ENCODE results near the gene NCBP3. TPM values are rescaled to one million over a fixed set of nuclear protein-coding genes. Genes with fewer than 3 reads are reported as not detected.

Gene NCBP3
- total and polyA plus RNA-seq, 4 donors: 4.6 to 17.1 (median 8.3) TPM

DNA sequence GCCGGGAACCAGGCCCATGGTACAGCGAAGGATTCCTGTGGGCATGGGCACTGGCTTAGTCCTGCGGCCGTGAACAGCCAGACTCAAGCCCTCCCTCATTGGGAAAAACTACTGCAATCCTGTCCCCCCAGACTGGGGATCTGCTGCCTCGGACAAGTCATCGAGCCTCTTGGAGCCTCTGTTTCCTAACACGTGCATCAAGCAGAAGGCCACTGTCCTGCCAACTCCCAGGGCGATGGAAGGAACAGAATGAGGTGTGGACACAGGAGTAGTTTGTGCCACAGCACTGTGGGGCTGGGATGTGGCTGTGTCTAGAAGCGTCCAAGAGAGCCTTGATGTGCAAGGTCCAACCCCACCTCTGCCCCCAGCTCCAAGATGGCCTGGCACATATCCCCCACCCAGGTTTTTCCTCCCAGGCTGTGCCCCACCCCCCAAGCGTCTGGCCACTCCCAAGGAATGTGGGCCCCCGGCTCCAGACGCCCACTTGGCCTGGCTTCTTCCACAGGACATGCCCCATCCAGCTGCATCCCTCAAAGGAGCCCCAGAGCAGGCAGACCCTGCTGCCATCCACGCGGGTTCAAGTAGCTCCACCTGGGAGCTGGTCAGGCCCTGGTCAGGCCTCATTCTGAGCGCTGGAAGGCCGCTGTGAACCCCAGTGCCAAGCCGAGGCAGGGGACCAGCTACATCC is 43.4 kb upstream of the NCBP3 start:
- Histone ChIP-seq H3K36me3 (ENCODE audit: control insufficient read depth in 4 of 4, insufficient read depth in 3 of 4, low read depth in 1 of 4, low read length in 3 of 4) (no peaks in the 10 kb centered on the region), H3K9ac (ENCODE audit: low read depth in 1 of 2, low read length in 2 of 2) (no peak overlapping the region), H3K27me3 (ENCODE audit: control insufficient read depth in 4 of 4, insufficient read depth in 4 of 4, low read length in 3 of 4) (peaks cover 0 to 2% (median 0%) of the 10 kb centered on the region in 4 donors), H3K4me1 (ENCODE audit: control insufficient read depth in 4 of 4, insufficient read depth in 4 of 4, low read length in 3 of 4) (peaks cover 0 to 32% (median 14%) of the 10 kb centered on the region in 4 donors), H3K4me3 (ENCODE audit: low read depth in 1 of 3, low read length in 3 of 3) (no peak overlapping the region), H3K9me3 (ENCODE audit: control insufficient read depth in 4 of 4, low read length in 3 of 4) (no peaks in the 10 kb centered on the region), H3K27ac (ENCODE audit: low read depth in 1 of 2, low read length in 2 of 2) (no peak overlapping the region)
- 87% methylated on average over 17 of the region's 17 CpGs for WGBS
- TF ChIP-seq NR2F2 (IDR thresholded peaks at IDR 0.05): no peak
- TF ChIP-seq SP1 (IDR thresholded peaks at IDR 0.05): no peak
- TF ChIP-seq GABPA (IDR thresholded peaks at IDR 0.05 in 1 of 2, conservative IDR thresholded peaks at IDR 0.05 in 1 of 2): no peak
- TF ChIP-seq FOXA2 (IDR thresholded peaks at IDR 0.05): no peak
- TF ChIP-seq FOXA1 (IDR thresholded peaks at IDR 0.05): no peak
- TF ChIP-seq RAD21 (IDR thresholded peaks at IDR 0.05): no peak
- TF ChIP-seq JUND (IDR thresholded peaks at IDR 0.05): no peak
- TF ChIP-seq RXRA (IDR thresholded peaks at IDR 0.05): no peak
- DNase-seq (ENCODE audit: low spot score): no peak

DNA sequence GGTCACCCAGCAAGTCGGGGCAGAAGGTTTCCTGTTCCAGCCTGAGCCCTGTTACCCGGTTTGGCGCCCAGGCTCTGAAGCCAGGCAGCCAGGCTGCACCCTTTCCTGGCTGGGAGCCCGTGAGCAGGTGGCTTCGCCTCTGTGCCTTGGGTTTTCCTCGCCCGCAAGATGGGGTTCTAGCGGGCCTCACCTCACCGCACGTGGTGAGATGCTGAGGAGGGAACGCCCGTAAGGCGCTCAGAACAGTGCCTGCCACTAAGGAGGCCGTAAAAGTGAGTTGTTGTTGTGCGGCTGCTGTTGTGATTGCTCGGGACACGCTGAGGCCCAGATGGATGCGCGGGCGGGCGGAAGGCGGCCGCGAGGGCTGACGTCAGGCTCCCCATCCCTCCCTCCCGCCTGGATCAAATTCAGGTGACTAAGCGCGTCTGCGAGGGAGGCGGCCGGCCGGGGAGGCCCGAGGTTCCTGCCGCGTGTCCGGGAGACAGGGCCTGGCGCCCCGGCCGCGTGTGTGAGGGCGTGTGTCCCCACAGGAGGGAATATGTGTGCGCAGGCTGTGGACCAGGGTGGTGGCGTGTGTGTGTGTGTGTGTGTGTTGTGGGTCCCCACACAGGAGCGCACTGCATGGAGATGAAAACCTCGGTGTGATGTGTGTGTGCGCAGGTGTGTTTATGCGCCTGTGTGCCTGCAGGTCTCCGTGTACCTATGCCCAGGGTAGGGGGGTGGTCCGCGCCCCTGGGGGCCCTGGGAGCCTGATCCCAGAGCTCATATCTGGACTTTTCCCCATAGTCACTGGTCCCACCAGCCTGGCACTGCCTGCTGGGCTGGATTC is 42.5 kb upstream of the NCBP3 start:
- Histone ChIP-seq H3K9me3 (ENCODE audit: control insufficient read depth in 4 of 4, low read length in 3 of 4) (no peaks in the 10 kb centered on the region), H3K4me3 (ENCODE audit: low read depth in 1 of 3, low read length in 3 of 3) (no peak overlapping the region), H3K27ac (ENCODE audit: low read depth in 1 of 2, low read length in 2 of 2) (no peak overlapping the region), H3K36me3 (ENCODE audit: control insufficient read depth in 4 of 4, insufficient read depth in 3 of 4, low read depth in 1 of 4, low read length in 3 of 4) (no peaks in the 10 kb centered on the region), H3K4me1 (ENCODE audit: control insufficient read depth in 4 of 4, insufficient read depth in 4 of 4, low read length in 3 of 4) (peaks cover 0 to 27% (median 13%) of the 10 kb centered on the region in 4 donors), H3K9ac (ENCODE audit: low read depth in 1 of 2, low read length in 2 of 2) (no peak overlapping the region), H3K27me3 (ENCODE audit: control insufficient read depth in 4 of 4, insufficient read depth in 4 of 4, low read length in 3 of 4) (peaks cover 0 to 2% (median 0%) of the 10 kb centered on the region in 4 donors)
- DNase-seq (ENCODE audit: low spot score): no peak
- WGBS: 62% methylated on average over 50 of the region's 50 CpGs
- TF ChIP-seq EGR1 (IDR thresholded peaks at IDR 0.05; ENCODE audit: low read depth in 2 of 2) (no peak), RXRA (IDR thresholded peaks at IDR 0.05) (no peak), RAD21 (IDR thresholded peaks at IDR 0.05) (no peak), YY1 (IDR thresholded peaks at IDR 0.05) (no peak), JUND (IDR thresholded peaks at IDR 0.05) (no peak), FOXA2 (IDR thresholded peaks at IDR 0.05) (no peak), GABPA (IDR thresholded peaks at IDR 0.05 in 1 of 2, conservative IDR thresholded peaks at IDR 0.05 in 1 of 2) (no peak), NR2F2 (IDR thresholded peaks at IDR 0.05) (no peak), TAF1 (conservative IDR thresholded peaks at IDR 0.05) (no peak), FOXA1 (IDR thresholded peaks at IDR 0.05) (no peak), SP1 (IDR thresholded peaks at IDR 0.05) (no peak), HNF4G (IDR thresholded peaks at IDR 0.05) (no peak), HNF4A (conservative IDR thresholded peaks at IDR 0.05) (no peak)
- TF ChIP-seq, protein P1, sequence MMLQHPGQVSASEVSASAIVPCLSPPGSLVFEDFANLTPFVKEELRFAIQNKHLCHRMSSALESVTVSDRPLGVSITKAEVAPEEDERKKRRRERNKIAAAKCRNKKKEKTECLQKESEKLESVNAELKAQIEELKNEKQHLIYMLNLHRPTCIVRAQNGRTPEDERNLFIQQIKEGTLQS (IDR thresholded peaks at IDR 0.05): no peak
- TF ChIP-seq, protein P2, sequence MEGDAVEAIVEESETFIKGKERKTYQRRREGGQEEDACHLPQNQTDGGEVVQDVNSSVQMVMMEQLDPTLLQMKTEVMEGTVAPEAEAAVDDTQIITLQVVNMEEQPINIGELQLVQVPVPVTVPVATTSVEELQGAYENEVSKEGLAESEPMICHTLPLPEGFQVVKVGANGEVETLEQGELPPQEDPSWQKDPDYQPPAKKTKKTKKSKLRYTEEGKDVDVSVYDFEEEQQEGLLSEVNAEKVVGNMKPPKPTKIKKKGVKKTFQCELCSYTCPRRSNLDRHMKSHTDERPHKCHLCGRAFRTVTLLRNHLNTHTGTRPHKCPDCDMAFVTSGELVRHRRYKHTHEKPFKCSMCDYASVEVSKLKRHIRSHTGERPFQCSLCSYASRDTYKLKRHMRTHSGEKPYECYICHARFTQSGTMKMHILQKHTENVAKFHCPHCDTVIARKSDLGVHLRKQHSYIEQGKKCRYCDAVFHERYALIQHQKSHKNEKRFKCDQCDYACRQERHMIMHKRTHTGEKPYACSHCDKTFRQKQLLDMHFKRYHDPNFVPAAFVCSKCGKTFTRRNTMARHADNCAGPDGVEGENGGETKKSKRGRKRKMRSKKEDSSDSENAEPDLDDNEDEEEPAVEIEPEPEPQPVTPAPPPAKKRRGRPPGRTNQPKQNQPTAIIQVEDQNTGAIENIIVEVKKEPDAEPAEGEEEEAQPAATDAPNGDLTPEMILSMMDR (IDR thresholded peaks at IDR 0.05; ENCODE audit: low read depth, low read length, missing input control): no peak
- TF ChIP-seq, protein P3, sequence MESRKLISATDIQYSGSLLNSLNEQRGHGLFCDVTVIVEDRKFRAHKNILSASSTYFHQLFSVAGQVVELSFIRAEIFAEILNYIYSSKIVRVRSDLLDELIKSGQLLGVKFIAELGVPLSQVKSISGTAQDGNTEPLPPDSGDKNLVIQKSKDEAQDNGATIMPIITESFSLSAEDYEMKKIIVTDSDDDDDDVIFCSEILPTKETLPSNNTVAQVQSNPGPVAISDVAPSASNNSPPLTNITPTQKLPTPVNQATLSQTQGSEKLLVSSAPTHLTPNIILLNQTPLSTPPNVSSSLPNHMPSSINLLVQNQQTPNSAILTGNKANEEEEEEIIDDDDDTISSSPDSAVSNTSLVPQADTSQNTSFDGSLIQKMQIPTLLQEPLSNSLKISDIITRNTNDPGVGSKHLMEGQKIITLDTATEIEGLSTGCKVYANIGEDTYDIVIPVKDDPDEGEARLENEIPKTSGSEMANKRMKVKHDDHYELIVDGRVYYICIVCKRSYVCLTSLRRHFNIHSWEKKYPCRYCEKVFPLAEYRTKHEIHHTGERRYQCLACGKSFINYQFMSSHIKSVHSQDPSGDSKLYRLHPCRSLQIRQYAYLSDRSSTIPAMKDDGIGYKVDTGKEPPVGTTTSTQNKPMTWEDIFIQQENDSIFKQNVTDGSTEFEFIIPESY (IDR thresholded peaks at IDR 0.05): no peak
- TF ChIP-seq, protein P4, sequence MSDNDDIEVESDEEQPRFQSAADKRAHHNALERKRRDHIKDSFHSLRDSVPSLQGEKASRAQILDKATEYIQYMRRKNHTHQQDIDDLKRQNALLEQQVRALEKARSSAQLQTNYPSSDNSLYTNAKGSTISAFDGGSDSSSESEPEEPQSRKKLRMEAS (IDR thresholded peaks at IDR 0.05): no peak
